Left lung (tissue), 10 donors: Measurements from ENCODE around the gene WDR41. TPM values are rescaled to one million over a fixed set of nuclear protein-coding genes. Genes with fewer than 3 reads are reported as not detected.

Source experiments
- ATAC-seq: fragments of 200-7000 bp; cut with Tn5 transposase; one replicate; pipeline ENCODE4 v1.9.1; 2020; ENCODE audit warnings: moderate library complexity
- DNase-seq, 4 donors: peaks; one replicate each; pipeline ENCODE4 v3.0.0-alpha.2; 2013 to 2020
- H3K27ac ChIP-seq, 2 donors: fragments of 200-600 bp; sonication (generic) in 1 of 2; one replicate each; pipeline versions ENCODE4 v1.5.0 to v1.8.0; 2020 to 2021
- H3K27me3 ChIP-seq, 2 donors: fragments of 200-600 bp; sonication (generic) in 1 of 2; one replicate each; pipeline versions ENCODE4 v1.5.0 to v1.8.0; 2020 to 2021
- H3K36me3 ChIP-seq, 2 donors: fragments of 200-600 bp; sonication (generic) in 1 of 2; one replicate each; pipeline versions ENCODE4 v1.5.0 to v1.8.0; 2020 to 2021
- H3K4me1 ChIP-seq, 2 donors: fragments of 200-600 bp; one replicate each; pipeline ENCODE4 v1.8.0; 2021
- H3K4me3 ChIP-seq, 2 donors: fragments of 200-600 bp; sonication (generic) in 1 of 2; one replicate each; pipeline versions ENCODE4 v1.5.0 to v1.8.0; 2020 to 2021; ENCODE audit warnings: mild to moderate bottlenecking in 1 of 2
- H3K9me3 ChIP-seq, 2 donors: fragments of 200-600 bp; sonication (generic) in 1 of 2; one replicate each; pipeline versions ENCODE4 v1.5.0 to v1.8.0; 2020 to 2021
- CTCF ChIP-seq, 2 donors: fragments of 200-600 bp; sonication (generic) in 1 of 2; IDR thresholded peaks; one replicate each; pipeline versions ENCODE4 v1.5.0 to v1.8.0; 2021; ENCODE audit warnings: antibody characterized with exemption in 2 of 2
- intact Hi-C, 2 donors: fragments of 100-400 bp; cut with DNase I; formaldehyde crosslinking; loops; one replicate each; pipeline versions ENCODE4 v1.11.2 to v1.14.2; 2022
- polyA plus RNA-seq, 6 donors: library from polyadenylated mRNA; unstranded; fragments of 120-200 nt; gene quantifications; one replicate each; pipeline ENCODE4 v1.2.1, GENCODE V29; 2013; ENCODE audit not compliant: insufficient read length in 6 of 6
- total RNA-seq, 2 donors: library from RNA; stranded (reverse); fragmentation: NEBNext Ultra II Directional; extraction: Animal tissue kit (Norgen Biotek cat#: 25700); gene quantifications; one replicate each; pipeline ENCODE4 v1.2.1, GENCODE V29; 2021
- donor health status: DM: no; HTN: yes; CAD: no.
- donor health status: DM: no; HTN: no; CAD: no.

WDR41 gene
- total and polyA plus RNA-seq, 8 donors: 43.6 to 74.0 (median 66.8) TPM

GRCh38 chr5:77427998-77428397 is 64.1 kb downstream of the WDR41 start:
- H3K27me3 ChIP-seq: no peaks in the 10 kb centered on the region
- no peaks in the 10 kb centered on the region for H3K9me3 ChIP-seq
- DNase-seq: no peak
- peaks cover 0 to 44% of the 10 kb centered on the region in 2 donors for H3K36me3 ChIP-seq
- H3K27ac ChIP-seq: no peak overlapping the region
- no peak overlapping the region for H3K4me3 ChIP-seq
- no peak for ATAC-seq
- intact Hi-C loops: no loop called here
- no peak for TF ChIP-seq CTCF (IDR thresholded peaks at IDR 0.05)
- peaks cover 0 to 3% of the 10 kb centered on the region in 2 donors for H3K4me1 ChIP-seq

- intact Hi-C loops: no loop called here
- DNase-seq (no peak), ATAC-seq (peak; percentile 38)
- Histone ChIP-seq H3K27me3 (no peaks in the 10 kb centered on the region), H3K4me1 (peaks cover 0 to 3% of the 10 kb centered on the region in 2 donors), H3K9me3 (no peaks in the 10 kb centered on the region), H3K27ac (no peak overlapping the region), H3K4me3 (no peak overlapping the region), H3K36me3 (peaks cover 0 to 31% of the 10 kb centered on the region in 2 donors)
- no peak for TF ChIP-seq CTCF (IDR thresholded peaks at IDR 0.05)
These were observed 65.4 kb downstream of the WDR41 start for GRCh38 chr5:77426670-77427069.

- no peaks in the 10 kb centered on the region for H3K9me3 ChIP-seq
These were observed 66.0 kb downstream of the WDR41 start for GRCh38 chr5:77425998-77426659.

GRCh38 chr5:77425420-77425819 is 66.7 kb downstream of the WDR41 start:
- DNase-seq (no peak), ATAC-seq (peak; percentile 7)
- intact Hi-C loops: no loop called here
- TF ChIP-seq CTCF (IDR thresholded peaks at IDR 0.05): no peak
- Histone ChIP-seq H3K36me3 (peaks cover 0 to 18% of the 10 kb centered on the region in 2 donors), H3K27ac (no peak overlapping the region), H3K9me3 (no peaks in the 10 kb centered on the region), H3K4me3 (no peak overlapping the region), H3K27me3 (no peaks in the 10 kb centered on the region), H3K4me1 (peaks cover 0 to 3% of the 10 kb centered on the region in 2 donors)

More at GRCh38 chr5:77425998-77426659, 66.0 kb downstream of the WDR41 start:
- H3K27me3 ChIP-seq: no peaks in the 10 kb centered on the region
- TF ChIP-seq CTCF (IDR thresholded peaks at IDR 0.05): no peak
- H3K27ac ChIP-seq: no peak overlapping the region
- ATAC-seq (peak; percentile 69), DNase-seq (no peak)
- peaks cover 0 to 25% of the 10 kb centered on the region in 2 donors for H3K36me3 ChIP-seq
- intact Hi-C loops: no loop called here
- no peak overlapping the region for H3K4me3 ChIP-seq
- peaks cover 0 to 3% of the 10 kb centered on the region in 2 donors for H3K4me1 ChIP-seq

GRCh38 chr5:77424921-77425320 is 67.2 kb downstream of the WDR41 start:
- no peak overlapping the region for H3K27ac ChIP-seq
- intact Hi-C loops: no loop called here

More at GRCh38 chr5:77424921-77425320, 67.2 kb downstream of the WDR41 start:
- H3K4me1 ChIP-seq: peaks cover 0 to 3% of the 10 kb centered on the region in 2 donors
- DNase-seq (no peak), ATAC-seq (no peak)
- no peak overlapping the region for H3K4me3 ChIP-seq
- H3K27me3 ChIP-seq: no peaks in the 10 kb centered on the region
- H3K9me3 ChIP-seq: no peaks in the 10 kb centered on the region
- TF ChIP-seq CTCF (IDR thresholded peaks at IDR 0.05): no peak
- H3K36me3 ChIP-seq: peaks cover 0 to 13% of the 10 kb centered on the region in 2 donors
